GM13977 (cell line): ENCODE results near the gene CCL25.

Experiments used
- DNase-seq: peaks from one replicate; pipeline ENCODE4 v3.0.0; 2012; ENCODE audit warnings: low spot score
- in situ Hi-C: fragments of 300-500 bp; cut with MboI; formaldehyde crosslinking; loops from one replicate; pipeline ENCODE4 v1.12.0; 2022; ENCODE audit warnings: low sequenced_read_pairs, low pct_unique_long_range_greater_than_20kb, mixed read lengths, inconsistent platforms; ENCODE audit not compliant: unreplicated experiment
- TF ChIP-seq, protein P1 (sequence below): IDR thresholded peaks from 2 replicates; pipeline ENCODE4 v1.5.1; 2012; ENCODE audit warnings: mild to moderate bottlenecking, control low read depth; ENCODE audit not compliant: insufficient read depth; ENCODE audit errors: extremely low read depth, missing control alignments

Gene CCL25

DNA sequence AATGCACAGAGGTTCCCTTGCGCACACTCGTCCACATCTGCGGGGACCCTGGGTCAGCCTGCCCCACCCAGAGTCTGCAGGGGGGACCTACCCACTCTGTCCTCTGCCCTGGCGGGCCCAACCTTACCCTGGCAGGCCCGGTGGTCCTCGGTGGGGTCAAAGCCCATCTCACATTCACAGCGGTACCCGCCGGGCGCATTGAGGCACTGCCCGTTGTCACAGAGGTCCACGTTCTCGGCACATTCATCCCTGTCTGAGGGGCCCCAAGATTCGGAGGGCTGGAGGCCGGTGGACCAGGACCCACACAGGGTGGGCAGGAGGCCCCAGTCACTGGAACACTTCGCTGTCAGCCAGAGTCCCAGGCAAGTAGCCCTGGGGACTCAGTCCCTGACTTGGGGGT lies 58.4 kb downstream of the CCL25 start:
- no peak for DNase-seq
- in situ Hi-C loops, result no loop called here
- TF ChIP-seq, protein P1, sequence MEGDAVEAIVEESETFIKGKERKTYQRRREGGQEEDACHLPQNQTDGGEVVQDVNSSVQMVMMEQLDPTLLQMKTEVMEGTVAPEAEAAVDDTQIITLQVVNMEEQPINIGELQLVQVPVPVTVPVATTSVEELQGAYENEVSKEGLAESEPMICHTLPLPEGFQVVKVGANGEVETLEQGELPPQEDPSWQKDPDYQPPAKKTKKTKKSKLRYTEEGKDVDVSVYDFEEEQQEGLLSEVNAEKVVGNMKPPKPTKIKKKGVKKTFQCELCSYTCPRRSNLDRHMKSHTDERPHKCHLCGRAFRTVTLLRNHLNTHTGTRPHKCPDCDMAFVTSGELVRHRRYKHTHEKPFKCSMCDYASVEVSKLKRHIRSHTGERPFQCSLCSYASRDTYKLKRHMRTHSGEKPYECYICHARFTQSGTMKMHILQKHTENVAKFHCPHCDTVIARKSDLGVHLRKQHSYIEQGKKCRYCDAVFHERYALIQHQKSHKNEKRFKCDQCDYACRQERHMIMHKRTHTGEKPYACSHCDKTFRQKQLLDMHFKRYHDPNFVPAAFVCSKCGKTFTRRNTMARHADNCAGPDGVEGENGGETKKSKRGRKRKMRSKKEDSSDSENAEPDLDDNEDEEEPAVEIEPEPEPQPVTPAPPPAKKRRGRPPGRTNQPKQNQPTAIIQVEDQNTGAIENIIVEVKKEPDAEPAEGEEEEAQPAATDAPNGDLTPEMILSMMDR, result no peak

- TF ChIP-seq, protein P1, result no peak
- no peak for DNase-seq
- in situ Hi-C loops, result no loop called here
Observed at GRCh38 chr19:8111376-8111775, 58.8 kb downstream of the CCL25 start.
